ENCODE measurements around the gene DUSP7. TPM values are rescaled to one million over a fixed set of nuclear protein-coding genes. Genes with fewer than 3 reads are reported as not detected.

The DUSP7 gene
- total RNA-seq, 1 experiment from 2014 or later: 16.6 TPM

GRCh38 chr3:52067046-52067445 is 10.7 kb upstream of the DUSP7 start:
- H3K9me3 ChIP-seq (ENCODE audit: control insufficient read depth in 1 of 2, insufficient read depth in 1 of 2, low read depth in 1 of 2, low read length in 2 of 2): no peaks in the 10 kb centered on the region
- H4K20me1 ChIP-seq (ENCODE audit: insufficient read depth): no peaks in the 10 kb centered on the region
- H3K9ac ChIP-seq (ENCODE audit: low read length): no peak overlapping the region
- no peaks in the 10 kb centered on the region for H3K27me3 ChIP-seq (ENCODE audit: insufficient read depth, low read length)
- no peak overlapping the region for H3K27ac ChIP-seq (ENCODE audit: low read depth, low read length)
- H2AFZ ChIP-seq (ENCODE audit: low read depth, low read length, poor library complexity, severe bottlenecking): no peak overlapping the region
- H3K4me3 ChIP-seq (replicated peaks in 1 of 2; ENCODE audit: low read depth in 1 of 2, low read length in 2 of 2): no peak overlapping the region
- DNase-seq (ENCODE audit: low read depth, low spot score) (no peak), ATAC-seq (no peak)
- ChIA-PET RAD21 (ENCODE audit: low non-redundant PET in 1 of 2, low total read pairs in 2 of 2, uncharacterized antibody in 2 of 2, unreplicated experiment in 2 of 2) (no interaction called here), CTCF (no interaction called here), POLR2A (interaction anchor here (1.7 kb wide), 1 partner anchor 10 kb away, joined by 5 read pairs; no protein-coding TSS in a partner anchor)
- H3K36me3 ChIP-seq (ENCODE audit: control insufficient read depth in 1 of 2, insufficient read depth in 2 of 2, low read length in 2 of 2): no peaks in the 10 kb centered on the region
- no TSS peak for BruUV-seq (replicated peaks)
- no peaks in the 10 kb centered on the region for H3K79me2 ChIP-seq (ENCODE audit: insufficient read depth, low read length)
- TF ChIP-seq POLR2A (IDR thresholded peaks at IDR 0.05; ENCODE audit: borderline replicate concordance, extremely low read depth, insufficient read depth, insufficient read length): no peak
- no peak for TF ChIP-seq CBX3 (IDR thresholded peaks at IDR 0.05; ENCODE audit: low read depth)
- TF ChIP-seq RAD21 (IDR thresholded peaks at IDR 0.05; ENCODE audit: low read depth): no peak
- TF ChIP-seq EZH2phosphoT487 (IDR thresholded peaks at IDR 0.05; ENCODE audit: borderline replicate concordance): no peak
- TF ChIP-seq FOSL1 (IDR thresholded peaks at IDR 0.05; ENCODE audit: low read depth): no peak
- H3K4me1 ChIP-seq (ENCODE audit: control insufficient read depth in 1 of 2, insufficient read depth in 2 of 2, low read length in 2 of 2): peaks cover 5 to 26% of the 10 kb centered on the region in 2 experiments
- H3K9me2 ChIP-seq (ENCODE audit: insufficient read depth): no peaks in the 10 kb centered on the region
- no peak overlapping the region for H3K4me2 ChIP-seq (ENCODE audit: low read length)
- intact Hi-C loops (cut with micrococcal nuclease): no loop called here

DNA sequence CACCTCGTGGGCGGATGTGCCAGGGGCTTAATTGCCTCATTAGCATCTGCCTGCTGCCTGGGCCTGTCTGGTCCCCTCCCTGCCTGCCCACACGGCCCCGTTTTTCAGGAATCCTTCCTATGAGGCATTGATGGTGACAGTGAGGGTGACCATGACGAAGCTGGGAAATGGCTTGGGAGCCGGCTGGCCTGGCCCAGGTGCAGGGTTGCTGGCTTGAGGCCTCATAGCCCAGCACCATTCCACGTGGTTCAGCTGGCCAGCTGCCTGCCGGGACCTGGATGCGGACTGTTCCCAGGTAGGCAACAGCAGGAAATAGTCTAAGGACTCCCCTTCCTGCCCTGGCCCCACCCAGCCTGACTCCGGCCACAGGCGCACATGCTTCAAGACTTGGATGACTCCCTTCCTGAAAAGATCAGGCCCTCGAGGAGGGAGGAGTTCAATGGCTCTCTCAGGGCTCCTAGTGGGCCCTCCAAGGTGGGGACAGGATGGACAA is 8.9 kb upstream of the DUSP7 start:
- Histone ChIP-seq H3K79me2 (ENCODE audit: insufficient read depth, low read length) (no peaks in the 10 kb centered on the region), H3K4me3 (replicated peaks in 1 of 2; ENCODE audit: low read depth in 1 of 2, low read length in 2 of 2) (no peak overlapping the region), H3K27ac (ENCODE audit: low read depth, low read length) (no peak overlapping the region), H3K9ac (ENCODE audit: low read length) (no peak overlapping the region), H4K20me1 (ENCODE audit: insufficient read depth) (no peaks in the 10 kb centered on the region), H3K4me1 (ENCODE audit: control insufficient read depth in 1 of 2, insufficient read depth in 2 of 2, low read length in 2 of 2) (peaks cover 5 to 27% of the 10 kb centered on the region in 2 experiments), H3K36me3 (ENCODE audit: control insufficient read depth in 1 of 2, insufficient read depth in 2 of 2, low read length in 2 of 2) (no peaks in the 10 kb centered on the region), H3K9me3 (ENCODE audit: control insufficient read depth in 1 of 2, insufficient read depth in 1 of 2, low read depth in 1 of 2, low read length in 2 of 2) (no peaks in the 10 kb centered on the region), H2AFZ (ENCODE audit: low read depth, low read length, poor library complexity, severe bottlenecking) (no peak overlapping the region), H3K4me2 (ENCODE audit: low read length) (no peak overlapping the region), H3K27me3 (ENCODE audit: insufficient read depth, low read length) (no peaks in the 10 kb centered on the region), H3K9me2 (ENCODE audit: insufficient read depth) (no peaks in the 10 kb centered on the region)
- no TSS peak for BruUV-seq (replicated peaks)
- intact Hi-C loops (cut with micrococcal nuclease): no loop called here
- TF ChIP-seq FOSL1 (IDR thresholded peaks at IDR 0.05; ENCODE audit: low read depth): no peak
- CTCF ChIA-PET: no interaction called here
- ATAC-seq (no peak), DNase-seq (ENCODE audit: low read depth, low spot score) (no peak)
- RAD21 ChIA-PET (ENCODE audit: low non-redundant PET in 1 of 2, low total read pairs in 2 of 2, uncharacterized antibody in 2 of 2, unreplicated experiment in 2 of 2): interaction anchor here in 1 of 2 experiments (0.8 kb wide), 1 partner anchor 9 kb away, joined by 3 read pairs; no protein-coding TSS in a partner anchor
- POLR2A ChIA-PET: no interaction called here

Data from HCT116 (cell line).